GM23338 (cell line): Measurements from ENCODE around the gene FAM174C. TPM values are rescaled to one million over a fixed set of nuclear protein-coding genes. Genes with fewer than 3 reads are reported as not detected.

Experiments used
- ATAC-seq: fragments of 200-7000 bp; cut with Tn5 transposase; 3 replicates; pipeline ENCODE4 v1.9.1; 2020
- DNase-seq: peaks from one replicate; pipeline ENCODE4 v3.0.0-alpha.2; 2015; ENCODE audit warnings: low spot score
- H2AFZ ChIP-seq: fragments of 200-600 bp; sonication (generic); 2 replicates; pipeline ENCODE4 v1.8.0; 2016; ENCODE audit warnings: antibody characterized with exemption, mild to moderate bottlenecking, moderate library complexity
- H3F3A ChIP-seq: fragments of 200-600 bp; sonication (generic); replicated peaks from 2 replicates; pipeline ENCODE4 v1.8.0; 2017; ENCODE audit warnings: antibody characterized with exemption, mixed run types, low read depth
- H3K27ac ChIP-seq: fragments of 200-600 bp; sonication (generic); 2 replicates; pipeline ENCODE4 v1.6.1; 2016; ENCODE audit warnings: low read depth
- H3K27me3 ChIP-seq: fragments of 200-600 bp; sonication (generic); 2 replicates; pipeline ENCODE4 v1.8.0; 2016; ENCODE audit warnings: mild to moderate bottlenecking, mixed run types, moderate library complexity; ENCODE audit not compliant: insufficient read depth
- H3K36me3 ChIP-seq: fragments of 200-600 bp; sonication (generic); 2 replicates; pipeline ENCODE4 v1.8.0; 2016; ENCODE audit warnings: mild to moderate bottlenecking; ENCODE audit not compliant: insufficient read depth
- H3K4me1 ChIP-seq: fragments of 200-600 bp; sonication (generic); 2 replicates; pipeline ENCODE4 v1.8.0; 2016; ENCODE audit warnings: mild to moderate bottlenecking, moderate library complexity; ENCODE audit not compliant: insufficient read depth
- H3K4me2 ChIP-seq: fragments of 200-600 bp; sonication (generic); 2 replicates; pipeline ENCODE4 v1.7.1; 2017; ENCODE audit warnings: mixed run types
- H3K4me3 ChIP-seq: fragments of 200-600 bp; sonication (generic); 2 replicates; pipeline ENCODE4 v1.6.1; 2016; ENCODE audit warnings: mixed run types
- H3K79me2 ChIP-seq: fragments of 200-600 bp; sonication (generic); replicated peaks from 2 replicates; pipeline ENCODE4 v1.8.0; 2017; ENCODE audit warnings: mild to moderate bottlenecking; ENCODE audit not compliant: insufficient read depth
- H3K9me2 ChIP-seq: fragments of 200-600 bp; sonication (generic); 2 replicates; pipeline ENCODE4 v1.8.0; 2017; ENCODE audit not compliant: insufficient read depth
- H4K20me1 ChIP-seq: fragments of 200-600 bp; sonication (generic); replicated peaks from 2 replicates; pipeline ENCODE4 v1.8.0; 2017; ENCODE audit warnings: mild to moderate bottlenecking; ENCODE audit not compliant: insufficient read depth
- H3K27ac Mint-ChIP-seq: 2 replicates; pipeline ENCODE4 v1.8.0; 2020; ENCODE audit warnings: inconsistent platforms, mild to moderate bottlenecking, moderate library complexity, mixed read lengths
- H3K27me3 Mint-ChIP-seq: 3 replicates; pipeline ENCODE4 v1.8.0; 2022; ENCODE audit warnings: low read depth, mild to moderate bottlenecking, moderate library complexity, mixed read lengths, inconsistent platforms; ENCODE audit not compliant: insufficient read depth, poor library complexity
- H3K36me3 Mint-ChIP-seq: 3 replicates; pipeline ENCODE4 v1.8.0; 2021; ENCODE audit warnings: low read depth, mild to moderate bottlenecking, inconsistent platforms, moderate library complexity, mixed read lengths
- H3K4me1 Mint-ChIP-seq: 3 replicates; pipeline ENCODE4 v1.8.0; 2020; ENCODE audit warnings: mild to moderate bottlenecking, inconsistent platforms, mixed read lengths
- H3K4me3 Mint-ChIP-seq: 3 replicates; pipeline ENCODE4 v1.8.0; 2021; ENCODE audit warnings: moderate library complexity, mild to moderate bottlenecking, inconsistent platforms, mixed read lengths
- H3K9me3 Mint-ChIP-seq: 3 replicates; pipeline ENCODE4 v1.8.0; 2020; ENCODE audit warnings: moderate library complexity, mild to moderate bottlenecking, inconsistent platforms, mixed read lengths
- CREB1 ChIP-seq: fragments of 250-450 bp; sonication (Bioruptor Pico); IDR thresholded peaks from 2 replicates; pipeline ENCODE4 v1.5.0; 2020; ENCODE audit warnings: low read depth, mild to moderate bottlenecking, moderate library complexity
- ETS1 ChIP-seq: IDR thresholded peaks from 2 replicates; pipeline ENCODE4 v1.6.1; 2016; ENCODE audit warnings: antibody characterized with exemption
- EZH2 ChIP-seq: fragments of 200-600 bp; sonication (generic); IDR thresholded peaks from one replicate; pipeline ENCODE4 v1.8.0; 2017; ENCODE audit warnings: antibody characterized with exemption, mild to moderate bottlenecking, low read depth; ENCODE audit not compliant: unreplicated experiment
- EZH2phosphoT487 ChIP-seq: fragments of 200-600 bp; sonication (generic); IDR thresholded peaks from one replicate; pipeline ENCODE4 v1.8.1; 2018; ENCODE audit warnings: antibody characterized with exemption; ENCODE audit not compliant: unreplicated experiment
- NANOG ChIP-seq: IDR thresholded peaks from 2 replicates; pipeline ENCODE4 v1.6.1; 2016; ENCODE audit warnings: antibody characterized with exemption, borderline replicate concordance
- POLR2AphosphoS5 ChIP-seq: IDR thresholded peaks from 2 replicates; pipeline ENCODE4 v1.6.1; 2016; ENCODE audit warnings: antibody characterized with exemption, low read depth
- STAT1 ChIP-seq: IDR thresholded peaks from one replicate; pipeline ENCODE4 v1.6.1; 2016; ENCODE audit warnings: antibody characterized with exemption; ENCODE audit not compliant: unreplicated experiment
- ZNF114 ChIP-seq: fragments of 250-450 bp; sonication (Bioruptor Pico); IDR thresholded peaks from 2 replicates; pipeline ENCODE4 v1.5.0; 2020; ENCODE audit warnings: mild to moderate bottlenecking, moderate library complexity
- ZNF331 ChIP-seq: fragments of 250-450 bp; sonication (Bioruptor Pico); IDR thresholded peaks from 2 replicates; pipeline ENCODE4 v1.5.0; 2020; ENCODE audit warnings: low read depth, mild to moderate bottlenecking, moderate library complexity
- ZNF462 ChIP-seq: fragments of 250-450 bp; sonication (Bioruptor Pico); IDR thresholded peaks from 2 replicates; pipeline ENCODE4 v1.5.0; 2020; ENCODE audit warnings: mild to moderate bottlenecking, moderate library complexity
- polyA plus RNA-seq: library from polyadenylated mRNA; unstranded; fragments of >200 nt; fragmentation: Nextera tagmentation; extraction: Ambion mirVana; gene quantifications from 2 replicates; pipeline ENCODE4 v1.2.1, GENCODE V29; 2016
- total RNA-seq: library from RNA; depleted of rRNA; stranded (reverse); fragments of >200 nt; shearing (Covaris generic); gene quantifications from 2 replicates; pipeline ENCODE4 v1.2.3, GENCODE V29; 2014
- TF ChIP-seq, protein P1 (sequence below): IDR thresholded peaks from one replicate; pipeline ENCODE4 v1.6.1; 2018; ENCODE audit warnings: antibody characterized with exemption; ENCODE audit not compliant: unreplicated experiment
- TF ChIP-seq, protein P2 (sequence below), 2 experiments: fragments of 200-600 bp in 1 of 2; sonication (generic) in 1 of 2; conservative IDR thresholded peaks; 2 replicates each; pipeline versions ENCODE4 v1.5.1 to v1.6.1; 2016 to 2017; ENCODE audit warnings: antibody characterized with exemption in 2 of 2, low read depth in 2 of 2, mild to moderate bottlenecking in 2 of 2, moderate library complexity in 1 of 2

FAM174C gene
- total and polyA plus RNA-seq, 2 experiments from 2014 or later: 60.4 to 68.0 TPM

DNA sequence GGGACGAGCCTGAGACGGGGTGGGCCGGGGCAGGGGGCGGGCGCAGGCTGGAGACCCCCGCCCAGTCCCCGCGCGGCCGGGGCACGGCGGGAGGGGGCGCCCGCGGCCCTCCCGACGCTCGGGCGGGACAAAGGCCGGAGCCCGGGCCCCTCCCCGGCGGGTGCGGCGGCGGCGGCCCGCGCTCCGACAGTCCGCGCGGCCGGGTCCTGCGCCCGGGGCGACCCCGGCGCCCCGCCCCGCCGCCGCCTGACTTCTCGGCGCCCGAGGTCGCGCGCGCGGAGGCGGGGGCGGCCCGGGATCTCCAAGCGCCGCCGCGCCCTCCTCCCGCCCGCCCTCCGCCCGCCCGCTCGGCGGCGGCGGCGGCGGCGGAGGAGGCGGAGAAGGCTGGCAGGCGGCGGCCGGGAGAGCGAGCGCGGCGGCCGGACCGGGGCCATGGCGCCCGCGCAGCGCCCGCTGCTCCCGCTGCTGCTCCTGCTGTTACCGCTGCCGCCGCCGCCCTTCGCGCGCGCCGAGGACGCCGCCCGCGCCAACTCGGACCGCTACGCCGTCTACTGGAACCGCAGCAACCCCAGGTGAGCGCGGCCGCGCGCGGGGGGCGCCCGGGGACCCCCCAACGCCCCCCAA lies 10.5 kb downstream of the FAM174C start, which contains the start of gene EFNA2:
TSS of gene EFNA2 (plus strand) at position 137 of the 624 bp plus-strand sequence. CDS start at position 433, 296 bp downstream.
- peaks cover 17% of the 10 kb centered on the region for H3K27me3 Mint-ChIP-seq
- Histone ChIP-seq H2AFZ (peak within 1 kb of the TSS; percentile 85; the same call in 1 of the 2 replicates), H3K27ac (no peak within 1 kb of the TSS), H3K4me3 (peak within 1 kb of the TSS; percentile 60), H3K27me3 (peaks cover 26% of the 10 kb centered on the region), H3K79me2 (no peaks in the 10 kb centered on the region), H4K20me1 (no peaks in the 10 kb centered on the region), H3F3A (peaks cover 19% of the 10 kb centered on the region), H3K4me2 (peak within 1 kb of the TSS; percentile 84), H3K36me3 (no peaks in the 10 kb centered on the region), H3K4me1 (no peaks in the 10 kb centered on the region), H3K9me2 (no peaks in the 10 kb centered on the region)
- no peaks in the 10 kb centered on the region for H3K36me3 Mint-ChIP-seq
- H3K9me3 Mint-ChIP-seq: no peaks in the 10 kb centered on the region
- peaks cover 9% of the 10 kb centered on the region; the same call in 2 of the 3 replicates for H3K4me1 Mint-ChIP-seq
- DNase-seq: no peak
- ATAC-seq: peak; percentile 6; the same call in 2 of the 3 replicates
- peak within 1 kb of the TSS; percentile 74 for H3K4me3 Mint-ChIP-seq
- TF ChIP-seq ETS1 (no peak), EZH2phosphoT487 (no peak), ZNF331 (CRISPR knock-in tag) (no peak), STAT1 (no peak), ZNF462 (CRISPR knock-in tag) (no peak), CREB1 (CRISPR knock-in tag) (no peak), POLR2AphosphoS5 (no peak), ZNF114 (CRISPR knock-in tag) (no peak), EZH2 (no peak), NANOG (no peak)
- TF ChIP-seq, protein P1, sequence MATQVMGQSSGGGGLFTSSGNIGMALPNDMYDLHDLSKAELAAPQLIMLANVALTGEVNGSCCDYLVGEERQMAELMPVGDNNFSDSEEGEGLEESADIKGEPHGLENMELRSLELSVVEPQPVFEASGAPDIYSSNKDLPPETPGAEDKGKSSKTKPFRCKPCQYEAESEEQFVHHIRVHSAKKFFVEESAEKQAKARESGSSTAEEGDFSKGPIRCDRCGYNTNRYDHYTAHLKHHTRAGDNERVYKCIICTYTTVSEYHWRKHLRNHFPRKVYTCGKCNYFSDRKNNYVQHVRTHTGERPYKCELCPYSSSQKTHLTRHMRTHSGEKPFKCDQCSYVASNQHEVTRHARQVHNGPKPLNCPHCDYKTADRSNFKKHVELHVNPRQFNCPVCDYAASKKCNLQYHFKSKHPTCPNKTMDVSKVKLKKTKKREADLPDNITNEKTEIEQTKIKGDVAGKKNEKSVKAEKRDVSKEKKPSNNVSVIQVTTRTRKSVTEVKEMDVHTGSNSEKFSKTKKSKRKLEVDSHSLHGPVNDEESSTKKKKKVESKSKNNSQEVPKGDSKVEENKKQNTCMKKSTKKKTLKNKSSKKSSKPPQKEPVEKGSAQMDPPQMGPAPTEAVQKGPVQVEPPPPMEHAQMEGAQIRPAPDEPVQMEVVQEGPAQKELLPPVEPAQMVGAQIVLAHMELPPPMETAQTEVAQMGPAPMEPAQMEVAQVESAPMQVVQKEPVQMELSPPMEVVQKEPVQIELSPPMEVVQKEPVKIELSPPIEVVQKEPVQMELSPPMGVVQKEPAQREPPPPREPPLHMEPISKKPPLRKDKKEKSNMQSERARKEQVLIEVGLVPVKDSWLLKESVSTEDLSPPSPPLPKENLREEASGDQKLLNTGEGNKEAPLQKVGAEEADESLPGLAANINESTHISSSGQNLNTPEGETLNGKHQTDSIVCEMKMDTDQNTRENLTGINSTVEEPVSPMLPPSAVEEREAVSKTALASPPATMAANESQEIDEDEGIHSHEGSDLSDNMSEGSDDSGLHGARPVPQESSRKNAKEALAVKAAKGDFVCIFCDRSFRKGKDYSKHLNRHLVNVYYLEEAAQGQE: no peak
- TF ChIP-seq, protein P2, sequence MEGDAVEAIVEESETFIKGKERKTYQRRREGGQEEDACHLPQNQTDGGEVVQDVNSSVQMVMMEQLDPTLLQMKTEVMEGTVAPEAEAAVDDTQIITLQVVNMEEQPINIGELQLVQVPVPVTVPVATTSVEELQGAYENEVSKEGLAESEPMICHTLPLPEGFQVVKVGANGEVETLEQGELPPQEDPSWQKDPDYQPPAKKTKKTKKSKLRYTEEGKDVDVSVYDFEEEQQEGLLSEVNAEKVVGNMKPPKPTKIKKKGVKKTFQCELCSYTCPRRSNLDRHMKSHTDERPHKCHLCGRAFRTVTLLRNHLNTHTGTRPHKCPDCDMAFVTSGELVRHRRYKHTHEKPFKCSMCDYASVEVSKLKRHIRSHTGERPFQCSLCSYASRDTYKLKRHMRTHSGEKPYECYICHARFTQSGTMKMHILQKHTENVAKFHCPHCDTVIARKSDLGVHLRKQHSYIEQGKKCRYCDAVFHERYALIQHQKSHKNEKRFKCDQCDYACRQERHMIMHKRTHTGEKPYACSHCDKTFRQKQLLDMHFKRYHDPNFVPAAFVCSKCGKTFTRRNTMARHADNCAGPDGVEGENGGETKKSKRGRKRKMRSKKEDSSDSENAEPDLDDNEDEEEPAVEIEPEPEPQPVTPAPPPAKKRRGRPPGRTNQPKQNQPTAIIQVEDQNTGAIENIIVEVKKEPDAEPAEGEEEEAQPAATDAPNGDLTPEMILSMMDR (conservative IDR thresholded peaks at IDR 0.05; ENCODE audit: low read depth in 2 of 2): no peak; a peak in 1 of 4 replicates
- H3K27ac Mint-ChIP-seq: no peak within 1 kb of the TSS
